Activated T-cell treated with anti-CD3 and anti-CD28 coated beads, Interleukin-2, amount 50 U/mL, for 4 hours (primary cell): ENCODE measurements around the gene MPPED1. TPM values are rescaled to one million over a fixed set of nuclear protein-coding genes. Genes with fewer than 3 reads are reported as not detected.
A peak's percentile ranks its signal among the peaks of the same experiment; 100 is the strongest.

Experiments
- ATAC-seq, 2 donors: fragments of 200-7000 bp; cut with Tn5 transposase; one replicate each; pipeline ENCODE4 v1.10.0; 2021
- DNase-seq: peaks from one replicate; pipeline ENCODE4 v3.0.0-alpha.2; 2020
- H3K27me3 Mint-ChIP-seq: one replicate; pipeline ENCODE4 v1.8.0; 2021; ENCODE audit warnings: low read depth, mixed read lengths
- H3K36me3 Mint-ChIP-seq: one replicate; pipeline ENCODE4 v1.8.0; 2022; ENCODE audit warnings: mixed read lengths; ENCODE audit not compliant: insufficient read depth
- H3K4me1 Mint-ChIP-seq: one replicate; pipeline ENCODE4 v1.8.0; 2021; ENCODE audit warnings: low read depth, mixed read lengths
- H3K4me3 Mint-ChIP-seq: one replicate; pipeline ENCODE4 v1.8.0; 2021; ENCODE audit warnings: mild to moderate bottlenecking, moderate library complexity, mixed read lengths
- H3K9me3 Mint-ChIP-seq: one replicate; pipeline ENCODE4 v1.8.0; 2021; ENCODE audit warnings: mixed read lengths
- total RNA-seq, 3 donors: library from RNA; stranded (reverse); gene quantifications; one replicate each; pipeline ENCODE4 v1.2.1, GENCODE V29; 2021

MPPED1 gene
- total RNA-seq, 3 donors from 2014 or later: not detected

DNA sequence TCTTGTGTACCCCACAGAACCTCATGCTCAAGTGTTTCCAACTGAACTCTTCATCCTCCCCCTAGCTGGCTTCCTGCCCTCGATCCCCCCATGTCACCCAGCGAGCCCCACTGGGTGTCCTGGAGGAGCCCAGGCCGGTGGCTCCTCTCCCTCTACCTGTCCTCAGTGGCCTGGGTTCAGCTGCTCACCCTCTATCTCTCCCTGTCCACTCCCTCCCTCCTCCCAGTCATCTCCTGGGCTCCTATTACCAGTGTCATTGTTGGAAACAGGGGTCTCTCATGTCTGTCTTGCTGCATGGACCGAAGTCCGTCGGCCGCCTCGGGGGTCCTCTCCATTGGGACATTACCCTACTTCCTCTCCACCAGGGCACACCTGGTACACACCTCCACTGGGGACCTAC is 12.9 kb upstream of the MPPED1 start:
- Mint-ChIP-seq H3K36me3 (no peaks in the 10 kb centered on the region), H3K9me3 (no peaks in the 10 kb centered on the region), H3K27me3 (peaks cover 19% of the 10 kb centered on the region), H3K4me1 (no peaks in the 10 kb centered on the region), H3K4me3 (no peak overlapping the region)
- DNase-seq (no peak), ATAC-seq (no peak)

DNA sequence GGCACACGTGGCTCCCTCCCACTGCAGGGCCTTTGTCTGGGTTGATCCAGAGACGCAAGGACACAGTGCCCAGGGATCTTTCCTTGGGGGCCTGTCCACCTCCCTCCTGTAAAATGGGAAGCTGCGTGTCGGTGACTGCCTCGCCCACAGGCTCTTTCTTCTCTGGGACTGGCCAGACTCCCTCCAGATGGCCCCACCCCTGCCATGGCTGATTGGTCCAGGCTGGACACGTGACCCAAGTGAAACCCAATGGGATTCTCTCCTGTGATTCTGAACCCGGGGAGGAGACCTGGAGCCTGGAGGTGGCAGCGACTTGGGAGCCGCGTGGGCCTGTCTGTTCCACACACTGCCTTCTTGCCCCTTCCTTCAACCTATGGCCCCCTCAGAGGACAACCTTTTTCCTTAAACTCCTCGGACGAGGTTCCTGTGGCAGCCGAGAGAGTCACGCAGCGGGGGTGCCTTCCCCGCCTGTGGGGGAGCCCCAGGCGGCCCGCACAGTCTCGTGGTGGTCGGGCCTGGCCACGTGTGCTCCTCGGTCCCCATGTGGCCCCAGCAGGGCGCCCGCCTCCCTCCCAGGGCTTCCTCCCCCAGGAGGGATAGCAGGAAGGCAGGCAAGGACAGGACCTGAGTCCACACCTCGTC is 12.4 kb upstream of the MPPED1 start:
- DNase-seq (no peak), ATAC-seq (no peak)
- Mint-ChIP-seq H3K4me1 (no peaks in the 10 kb centered on the region), H3K4me3 (no peak overlapping the region), H3K9me3 (no peaks in the 10 kb centered on the region), H3K36me3 (no peaks in the 10 kb centered on the region), H3K27me3 (peaks cover 19% of the 10 kb centered on the region)

DNA sequence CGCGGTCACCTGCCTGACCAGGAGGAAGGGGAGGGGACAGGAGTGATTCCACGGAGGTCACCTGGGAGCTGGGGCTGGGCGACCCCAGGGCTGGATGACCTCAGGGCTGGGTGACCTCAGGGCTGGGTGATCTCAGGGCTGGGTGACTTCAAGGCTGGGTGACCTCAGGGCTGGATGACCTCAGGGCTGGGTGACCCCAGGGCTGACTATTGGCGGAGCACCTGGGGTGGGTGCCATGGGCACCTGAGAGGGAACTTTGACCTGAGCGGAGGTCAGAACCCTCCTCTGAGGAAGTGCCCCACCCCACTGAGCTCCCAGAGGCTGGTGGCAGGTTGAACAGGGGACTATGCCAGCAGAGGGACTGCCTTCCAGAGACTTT is 11.8 kb upstream of the MPPED1 start:
- Mint-ChIP-seq H3K4me1 (no peaks in the 10 kb centered on the region), H3K9me3 (no peaks in the 10 kb centered on the region), H3K4me3 (no peak overlapping the region), H3K36me3 (no peaks in the 10 kb centered on the region), H3K27me3 (peaks cover 19% of the 10 kb centered on the region)
- ATAC-seq: no peak
- DNase-seq: no peak

DNA sequence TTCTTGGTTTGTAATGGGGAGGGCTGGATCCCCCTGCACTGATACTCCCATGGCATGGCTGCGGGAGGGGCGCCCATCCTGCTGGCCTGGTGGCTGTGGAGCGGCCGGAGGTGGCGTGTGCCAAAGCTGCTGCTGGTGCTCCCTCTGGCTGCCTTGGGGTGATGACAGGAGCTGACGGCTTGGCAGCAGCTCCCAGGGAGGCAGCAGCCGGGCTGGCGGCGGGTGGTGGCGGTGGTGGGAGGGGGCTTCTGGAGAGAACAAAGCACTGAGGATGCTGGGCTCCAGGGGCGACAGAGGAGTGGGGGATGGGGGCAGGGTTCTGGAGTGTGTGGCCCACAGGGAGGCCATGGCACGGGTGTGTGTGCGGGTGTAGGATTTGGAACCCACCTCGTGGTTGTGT is 11.4 kb upstream of the MPPED1 start:
- DNase-seq (no peak), ATAC-seq (no peak)
- H3K36me3 Mint-ChIP-seq: no peaks in the 10 kb centered on the region
- no peaks in the 10 kb centered on the region for H3K4me1 Mint-ChIP-seq
- H3K4me3 Mint-ChIP-seq: no peak overlapping the region
- no peaks in the 10 kb centered on the region for H3K9me3 Mint-ChIP-seq
- H3K27me3 Mint-ChIP-seq: peaks cover 19% of the 10 kb centered on the region

DNA sequence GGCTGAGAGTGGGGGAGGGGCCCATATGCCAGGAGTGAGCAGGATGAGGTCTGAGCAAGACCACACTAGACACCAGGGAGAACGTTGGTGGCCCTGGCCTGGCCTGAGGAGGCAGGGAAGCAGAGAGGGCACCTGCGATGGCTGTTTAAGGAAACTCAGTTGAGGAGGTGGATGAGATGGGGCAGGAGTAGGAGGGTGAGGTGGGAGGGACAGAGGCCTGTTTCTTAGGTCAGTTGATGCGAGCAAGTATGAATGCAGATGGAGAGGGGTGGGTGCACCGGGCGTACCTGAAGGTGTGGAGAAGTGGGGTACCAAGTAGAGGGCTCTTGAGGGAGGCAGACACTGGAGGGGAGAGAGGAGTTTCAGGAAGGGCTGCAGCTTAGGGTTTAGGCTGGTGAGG is 10.6 kb upstream of the MPPED1 start:
- no peaks in the 10 kb centered on the region for H3K9me3 Mint-ChIP-seq
- H3K27me3 Mint-ChIP-seq: peaks cover 20% of the 10 kb centered on the region
- no peaks in the 10 kb centered on the region for H3K36me3 Mint-ChIP-seq
- no peak for DNase-seq
- H3K4me1 Mint-ChIP-seq: no peaks in the 10 kb centered on the region
- H3K4me3 Mint-ChIP-seq: no peak overlapping the region
- no peak for ATAC-seq

DNA sequence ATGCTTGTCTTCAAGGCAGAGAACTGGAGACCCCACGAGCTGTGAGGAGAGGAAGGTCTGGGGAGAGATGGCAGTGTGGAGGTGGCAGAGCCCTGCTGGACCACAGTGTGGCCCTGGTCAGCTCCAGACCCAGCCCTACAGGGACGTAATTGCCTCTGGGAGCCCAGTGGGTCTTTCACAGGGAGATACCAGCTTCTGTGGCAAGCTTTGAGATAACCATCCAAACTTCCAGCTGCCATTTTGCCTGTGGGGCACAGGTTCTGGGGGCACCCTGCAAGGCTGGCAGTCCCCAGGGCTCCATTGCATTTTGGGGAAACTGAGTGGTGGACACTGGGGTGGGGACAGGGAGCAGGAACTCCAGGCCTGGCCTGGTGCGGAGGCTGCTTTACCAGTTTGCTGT is 10.2 kb upstream of the MPPED1 start:
- ATAC-seq: no peak
- Mint-ChIP-seq H3K27me3 (peaks cover 23% of the 10 kb centered on the region), H3K36me3 (no peaks in the 10 kb centered on the region), H3K9me3 (no peaks in the 10 kb centered on the region), H3K4me1 (no peaks in the 10 kb centered on the region), H3K4me3 (no peak overlapping the region)
- no peak for DNase-seq

DNA sequence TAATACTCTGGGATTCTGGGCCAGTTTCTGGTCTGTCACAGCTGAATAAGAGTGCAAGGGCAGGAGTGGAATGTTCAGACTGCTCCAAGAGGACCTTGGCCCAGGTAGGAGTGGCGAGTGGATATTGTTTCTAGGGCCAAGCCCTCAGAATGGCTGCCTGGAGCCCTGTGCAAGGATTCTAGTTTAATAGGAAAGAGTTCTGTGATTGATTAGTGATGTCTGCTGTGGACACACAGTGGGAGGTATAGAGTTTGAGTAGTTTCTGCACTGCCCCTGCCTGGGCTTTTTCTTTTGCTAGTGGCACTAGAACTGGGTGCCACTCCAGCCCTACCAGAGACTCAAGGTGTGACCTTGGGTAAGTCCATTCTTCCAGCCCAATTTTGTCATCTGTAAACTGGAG is 9.7 kb upstream of the MPPED1 start:
- Mint-ChIP-seq H3K27me3 (peaks cover 23% of the 10 kb centered on the region), H3K36me3 (no peaks in the 10 kb centered on the region), H3K4me3 (no peak overlapping the region), H3K9me3 (no peaks in the 10 kb centered on the region), H3K4me1 (no peaks in the 10 kb centered on the region)
- ATAC-seq (no peak), DNase-seq (no peak)

DNA sequence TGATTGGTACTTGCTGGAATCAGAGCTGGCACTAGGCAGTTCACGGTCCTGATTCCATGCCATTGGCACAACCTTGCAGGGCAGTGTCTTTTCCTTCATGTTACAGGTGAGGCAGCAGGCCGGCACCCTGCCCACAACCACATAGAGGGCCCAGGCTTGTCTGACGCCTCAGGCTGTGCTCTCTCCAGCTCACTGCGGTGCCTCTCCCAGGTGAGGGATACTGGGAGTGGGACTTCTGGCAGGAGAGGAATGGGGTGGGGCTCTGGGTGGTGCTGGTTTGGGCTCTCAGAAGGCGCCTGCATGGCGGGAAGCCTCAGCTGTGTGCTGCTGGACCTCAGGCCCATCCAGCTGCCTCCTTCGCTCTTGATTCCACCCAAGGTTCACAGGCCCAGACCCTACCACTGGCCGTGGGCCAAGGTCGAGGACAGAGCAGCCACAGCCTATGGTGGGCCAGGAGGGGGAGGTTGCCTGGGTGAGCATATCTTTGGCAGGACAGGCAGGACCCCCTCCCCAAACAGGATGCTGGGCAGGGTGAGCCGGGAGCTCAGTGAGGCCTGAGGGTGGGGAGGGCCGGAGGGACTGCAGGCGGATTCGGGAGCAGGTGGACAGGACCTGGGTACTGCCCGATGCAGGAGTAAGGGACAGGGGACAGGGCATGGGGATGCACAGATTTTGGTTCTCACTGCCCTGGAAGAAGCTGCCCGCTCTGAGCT is 7.0 kb upstream of the MPPED1 start:
- Mint-ChIP-seq H3K4me1 (no peaks in the 10 kb centered on the region), H3K9me3 (no peaks in the 10 kb centered on the region), H3K27me3 (peaks cover 24% of the 10 kb centered on the region), H3K4me3 (no peak overlapping the region), H3K36me3 (no peaks in the 10 kb centered on the region)
- ATAC-seq: no peak
- DNase-seq: no peak

DNA sequence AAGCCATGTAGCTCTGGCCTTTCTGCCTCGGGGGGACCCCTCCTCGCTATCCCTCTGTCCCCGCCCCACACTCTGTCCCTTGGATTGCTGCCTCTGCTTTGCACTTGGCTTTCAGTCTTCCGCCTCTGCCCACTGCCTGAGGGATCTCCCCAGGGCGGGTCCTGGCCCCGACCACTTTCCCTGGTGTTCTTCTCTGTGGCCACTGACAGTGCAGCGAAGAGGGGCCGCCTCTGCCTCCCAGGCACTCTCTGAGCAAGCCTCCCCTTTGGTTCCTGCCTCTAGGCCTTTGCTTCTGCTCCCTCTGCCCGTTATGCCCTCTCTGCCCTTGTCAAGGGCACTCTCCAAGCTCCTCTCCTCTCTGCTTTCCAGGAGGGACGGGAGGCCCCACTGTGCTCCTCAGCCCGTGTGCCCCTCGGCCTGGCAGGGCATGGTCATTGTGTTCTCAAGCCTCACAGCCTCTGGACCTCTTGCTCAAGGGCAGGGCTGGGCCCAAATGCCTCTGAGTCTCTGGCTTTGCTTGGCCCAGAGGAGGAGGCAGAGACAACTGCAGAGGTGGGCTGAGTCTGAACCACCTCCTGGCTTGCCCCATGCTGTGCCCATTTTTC is 5.5 kb upstream of the MPPED1 start:
- Mint-ChIP-seq H3K36me3 (no peaks in the 10 kb centered on the region), H3K27me3 (peaks cover 32% of the 10 kb centered on the region), H3K4me3 (no peak overlapping the region), H3K9me3 (no peaks in the 10 kb centered on the region), H3K4me1 (no peaks in the 10 kb centered on the region)
- DNase-seq (no peak), ATAC-seq (no peak)

DNA sequence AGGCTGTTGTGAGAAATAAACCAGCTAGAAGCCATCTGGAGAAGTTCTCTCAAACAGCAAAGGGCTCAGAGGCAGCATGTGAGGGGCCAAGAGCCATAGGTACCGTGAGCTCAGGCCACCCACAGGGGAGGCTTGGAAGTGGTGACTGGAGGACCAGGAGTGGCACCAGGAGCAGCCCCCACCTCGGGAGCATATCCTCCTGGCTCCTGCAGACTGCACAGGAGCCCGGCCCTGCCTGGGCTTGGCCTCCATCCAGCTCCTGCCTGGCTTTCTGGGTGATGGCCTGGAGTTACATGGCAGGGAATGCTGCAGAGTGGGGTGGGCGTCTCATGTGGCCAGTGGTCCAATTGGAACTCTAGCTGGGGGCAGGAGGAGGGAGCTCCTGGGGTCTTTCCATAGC is 4.2 kb upstream of the MPPED1 start:
- no peak overlapping the region for H3K4me3 Mint-ChIP-seq
- H3K4me1 Mint-ChIP-seq: peaks cover under 1% of the 10 kb centered on the region
- no peaks in the 10 kb centered on the region for H3K9me3 Mint-ChIP-seq
- no peak for ATAC-seq
- DNase-seq: no peak
- no peaks in the 10 kb centered on the region for H3K36me3 Mint-ChIP-seq
- H3K27me3 Mint-ChIP-seq: peaks cover 35% of the 10 kb centered on the region

DNA sequence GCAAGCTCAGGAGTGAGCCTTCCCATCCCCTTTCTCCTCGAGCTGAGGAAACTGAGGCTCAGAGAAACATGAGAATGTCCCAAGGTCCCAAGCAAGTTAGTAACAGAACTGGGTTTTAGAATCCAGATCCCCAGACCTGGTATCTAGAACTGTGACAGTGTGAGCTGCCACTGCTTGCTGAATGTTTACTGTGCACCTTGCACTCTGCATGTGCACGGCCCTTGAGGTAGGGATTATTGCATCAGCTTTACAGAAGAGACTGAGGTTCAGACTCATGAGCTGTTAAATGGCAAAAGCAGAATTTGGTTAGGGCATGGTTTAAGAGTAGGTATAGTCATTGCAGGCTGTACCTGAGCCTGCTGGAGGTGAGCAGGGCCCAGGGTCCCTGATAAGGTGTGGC is 3.8 kb upstream of the MPPED1 start:
- Mint-ChIP-seq H3K4me3 (no peak overlapping the region), H3K36me3 (no peaks in the 10 kb centered on the region), H3K4me1 (peaks cover 2% of the 10 kb centered on the region), H3K9me3 (no peaks in the 10 kb centered on the region), H3K27me3 (peaks cover 39% of the 10 kb centered on the region)
- DNase-seq: no peak
- ATAC-seq: no peak

DNA sequence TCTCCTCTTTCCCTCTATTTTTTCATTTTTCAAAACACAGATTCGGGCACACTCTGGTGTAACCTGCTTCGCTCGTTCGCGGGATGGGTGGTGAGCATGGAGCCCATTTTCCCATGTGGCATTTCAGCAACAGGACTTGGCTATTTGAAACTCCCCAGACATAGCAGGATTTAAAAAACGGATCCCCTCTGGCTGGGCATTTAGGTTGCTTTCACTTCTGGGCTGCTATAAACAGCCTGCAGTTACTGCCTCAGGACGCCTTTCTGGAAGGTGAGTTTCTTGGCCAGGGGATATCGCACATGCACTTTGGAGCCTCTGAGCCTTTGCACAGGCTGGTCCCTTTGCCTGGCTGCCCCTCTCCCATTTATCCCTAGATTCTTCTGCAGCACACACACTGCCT is 2.8 kb upstream of the MPPED1 start:
- DNase-seq (no peak), ATAC-seq (no peak)
- no peak overlapping the region for H3K4me3 Mint-ChIP-seq
- peaks cover 49% of the 10 kb centered on the region for H3K27me3 Mint-ChIP-seq
- H3K4me1 Mint-ChIP-seq: peaks cover 2% of the 10 kb centered on the region
- H3K9me3 Mint-ChIP-seq: no peaks in the 10 kb centered on the region
- no peaks in the 10 kb centered on the region for H3K36me3 Mint-ChIP-seq

DNA sequence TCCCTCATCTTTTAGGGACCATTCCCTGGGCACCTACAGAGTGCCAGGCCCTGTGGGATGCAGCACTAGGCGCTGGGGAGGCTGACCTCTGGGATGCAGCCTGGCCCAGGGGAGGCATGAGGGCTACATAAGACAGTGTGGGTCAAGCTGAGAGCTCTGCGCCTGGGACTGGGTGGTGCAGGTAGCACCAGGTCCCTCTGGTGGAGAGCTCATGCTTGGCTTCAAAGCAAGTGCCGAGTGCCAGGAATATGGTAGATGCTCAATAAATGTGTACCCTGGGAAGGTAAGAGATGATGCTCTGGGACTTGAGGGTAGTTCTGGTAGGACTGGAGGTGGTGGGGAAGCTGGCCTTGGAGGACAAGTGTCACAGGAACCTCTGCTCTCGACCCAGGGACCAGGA is 2.0 kb upstream of the MPPED1 start:
- no peak for ATAC-seq

DNA sequence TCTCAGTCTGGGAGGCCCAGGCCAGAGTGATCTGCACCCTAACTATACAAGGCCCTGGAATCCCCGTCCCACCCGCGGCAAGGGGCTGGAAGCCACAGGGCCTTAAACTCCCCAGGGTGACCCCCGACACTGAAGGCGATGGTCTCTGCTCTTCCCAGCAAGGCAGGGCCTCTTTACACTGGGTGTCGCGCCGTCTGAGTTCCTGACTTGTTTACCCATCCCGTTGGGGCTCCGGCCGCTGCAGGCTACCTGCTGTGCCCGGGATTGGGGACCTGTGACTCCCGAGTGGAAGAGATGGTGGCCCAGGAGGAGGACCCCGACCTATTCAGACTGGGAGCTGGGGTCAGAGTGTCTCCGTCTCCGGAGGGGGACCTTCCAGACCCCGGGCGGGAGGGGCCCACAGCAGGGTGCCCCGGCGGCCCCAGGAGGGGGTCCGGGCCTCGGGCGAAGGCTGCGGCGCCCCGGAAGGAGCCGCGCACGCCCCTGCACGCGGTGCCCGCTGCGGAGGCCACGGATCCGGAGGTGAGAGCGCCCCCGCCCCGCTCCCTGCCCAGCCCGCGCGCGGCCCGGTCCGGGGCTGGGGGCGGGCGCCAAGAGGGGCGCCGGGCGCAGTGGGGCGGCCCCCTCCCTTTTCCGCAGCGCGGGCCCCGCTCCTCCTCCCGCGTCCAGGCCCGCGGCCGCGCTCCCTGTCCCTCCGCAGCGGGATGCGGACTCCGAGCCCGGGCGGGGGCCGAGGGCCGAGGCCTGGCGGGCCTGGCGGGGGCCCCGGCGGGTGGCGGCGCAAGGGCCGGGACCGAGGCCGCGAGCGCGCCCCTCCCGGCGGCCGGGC is 560 bp upstream of the MPPED1 start:
- peak in 1 of 2 donors; percentile 18 for ATAC-seq
- no peaks in the 10 kb centered on the region for H3K36me3 Mint-ChIP-seq
- H3K4me3 Mint-ChIP-seq: no peak overlapping the region
- no peak for DNase-seq
- peaks cover 2% of the 10 kb centered on the region for H3K4me1 Mint-ChIP-seq
- H3K27me3 Mint-ChIP-seq: peaks cover 57% of the 10 kb centered on the region
- H3K9me3 Mint-ChIP-seq: no peaks in the 10 kb centered on the region

More for the DNA sequence above, 2.0 kb upstream of the MPPED1 start:
- DNase-seq: no peak
- H3K4me3 Mint-ChIP-seq: no peak overlapping the region
- no peaks in the 10 kb centered on the region for H3K36me3 Mint-ChIP-seq
- peaks cover 2% of the 10 kb centered on the region for H3K4me1 Mint-ChIP-seq
- H3K9me3 Mint-ChIP-seq: no peaks in the 10 kb centered on the region
- peaks cover 56% of the 10 kb centered on the region for H3K27me3 Mint-ChIP-seq
